ENCODE results near the gene LHPP.

The LHPP gene

GRCh38 chr10:124630551-124630950 is 168.9 kb downstream of the LHPP start:
- no peak for DNase-seq

GRCh38 chr10:124632064-124632531 is 170.5 kb downstream of the LHPP start:
- DNase-seq: peak; percentile 52

- DNase-seq: no peak
Observed at GRCh38 chr10:124632566-124632965, 170.9 kb downstream of the LHPP start.

- DNase-seq: no peak
Observed at GRCh38 chr10:124636271-124636995, 174.8 kb downstream of the LHPP start.

DNA sequence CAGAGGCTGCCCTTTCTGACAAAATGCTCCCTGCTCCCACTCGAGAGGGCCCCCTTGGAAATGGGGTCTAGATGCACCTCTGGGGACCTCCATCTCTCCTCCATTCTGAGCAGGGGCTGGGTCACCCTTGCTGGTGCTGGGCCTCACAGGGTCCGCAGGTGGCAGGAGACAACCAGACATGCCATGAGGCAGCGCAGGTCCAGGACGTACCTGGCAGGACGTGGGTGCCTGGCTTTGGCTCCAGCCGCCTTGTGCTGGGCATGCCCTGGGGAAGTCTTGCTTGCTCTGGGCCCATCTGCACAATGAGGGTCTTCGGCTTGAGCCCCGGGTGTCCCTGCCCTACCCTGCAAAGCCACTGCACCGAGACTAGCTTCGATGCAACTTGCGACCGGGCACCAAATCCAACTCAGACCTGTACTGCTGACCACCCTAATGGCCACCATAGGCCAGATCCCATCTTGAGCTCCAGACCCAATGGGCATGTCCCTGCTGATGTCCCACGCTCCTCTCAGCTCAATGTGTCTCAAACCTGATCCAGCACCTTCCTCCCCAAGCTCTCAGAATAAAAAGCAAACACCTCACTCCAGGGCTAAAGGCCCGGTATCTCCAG is 175.6 kb downstream of the LHPP start:
- DNase-seq: no peak

GRCh38 chr10:124637746-124638145 is 176.1 kb downstream of the LHPP start:
- no peak for DNase-seq

GRCh38 chr10:124639206-124639605 is 177.6 kb downstream of the LHPP start:
- no peak for DNase-seq

- DNase-seq: no peak
Observed at GRCh38 chr10:124639646-124640045, 178.0 kb downstream of the LHPP start.

DNA sequence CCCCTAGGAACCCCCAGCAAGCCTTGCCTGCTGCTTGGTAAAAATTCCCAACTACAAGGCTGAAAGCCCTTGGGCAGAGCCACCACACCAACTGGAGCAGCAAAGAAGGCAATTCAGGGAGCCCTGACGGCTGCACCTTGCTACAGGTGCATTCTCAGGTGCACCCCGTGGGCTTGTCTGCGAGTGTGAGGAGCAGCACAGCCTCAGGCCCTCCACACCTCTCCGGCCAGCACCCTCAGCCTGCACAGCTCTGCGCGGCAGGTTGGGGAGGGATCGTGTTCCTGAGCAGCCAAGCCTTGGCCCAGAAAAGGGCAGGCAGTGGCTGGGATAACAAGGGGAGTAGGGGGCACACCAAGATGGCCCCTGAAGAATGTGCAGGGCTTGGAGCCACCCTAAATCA is 178.4 kb downstream of the LHPP start:
- no peak for DNase-seq

DNA sequence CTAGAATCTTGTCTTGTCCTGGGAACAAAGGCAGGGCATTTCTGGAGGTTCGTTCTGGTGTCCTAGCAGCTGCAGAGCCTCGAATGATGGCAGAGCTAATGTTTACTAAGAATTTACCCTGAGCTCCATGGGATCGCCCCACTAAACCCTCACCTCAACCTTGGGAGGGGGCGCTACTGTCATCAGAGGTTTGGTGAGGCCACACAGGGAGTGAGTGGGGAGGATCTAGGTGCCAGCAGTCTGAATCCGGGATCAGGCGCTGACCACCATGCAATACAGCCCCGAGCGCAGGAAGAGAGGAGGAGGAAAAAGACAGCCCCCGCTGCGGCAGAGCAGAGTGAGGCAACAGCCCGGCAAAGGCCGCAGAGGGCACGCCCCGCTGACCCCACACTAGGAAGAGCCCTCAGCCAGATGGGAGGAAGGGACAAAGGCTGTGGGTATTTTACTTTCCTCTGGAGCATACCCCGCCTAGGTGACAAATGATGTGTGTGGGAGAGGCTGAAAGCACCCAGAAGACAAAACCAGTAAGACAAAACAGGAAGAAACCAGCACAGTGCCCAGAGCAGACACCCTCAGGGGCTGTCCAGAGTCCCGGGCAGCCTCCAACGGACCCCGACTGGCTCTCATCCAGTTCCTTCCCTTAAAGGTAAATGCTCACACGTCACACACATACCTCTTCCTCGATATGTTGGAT is 179.1 kb downstream of the LHPP start:
- DNase-seq: no peak

GRCh38 chr10:124641282-124642087 is 179.9 kb downstream of the LHPP start:
- DNase-seq: peak; percentile 12

GRCh38 chr10:124642088-124642710 is 180.6 kb downstream of the LHPP start:
- DNase-seq: peak; percentile 68

- peak; percentile 14 for DNase-seq
Observed at GRCh38 chr10:124643330-124644009, 181.8 kb downstream of the LHPP start.

DNA sequence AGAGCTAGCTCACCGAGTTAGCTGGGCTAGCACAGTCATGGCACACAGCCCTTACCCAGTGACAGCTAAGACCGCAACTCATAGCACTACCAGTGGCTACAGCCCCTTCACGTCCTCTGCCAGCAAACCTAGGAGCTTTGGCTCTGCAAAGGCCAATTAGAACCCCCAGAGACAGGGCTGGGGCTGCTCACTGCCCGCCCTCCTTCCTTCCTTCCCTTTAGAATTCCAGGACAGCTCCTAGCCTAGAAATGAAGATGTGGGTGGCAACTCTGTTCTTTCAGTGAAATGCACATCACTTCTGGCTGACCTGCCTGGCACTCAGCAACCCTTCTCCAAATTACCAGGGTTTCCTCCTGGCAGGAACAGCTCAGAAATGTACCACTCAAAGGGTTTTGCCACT is 182.6 kb downstream of the LHPP start:
- DNase-seq: no peak

- DNase-seq: no peak
Observed at GRCh38 chr10:124644771-124645415, 183.3 kb downstream of the LHPP start.

DNA sequence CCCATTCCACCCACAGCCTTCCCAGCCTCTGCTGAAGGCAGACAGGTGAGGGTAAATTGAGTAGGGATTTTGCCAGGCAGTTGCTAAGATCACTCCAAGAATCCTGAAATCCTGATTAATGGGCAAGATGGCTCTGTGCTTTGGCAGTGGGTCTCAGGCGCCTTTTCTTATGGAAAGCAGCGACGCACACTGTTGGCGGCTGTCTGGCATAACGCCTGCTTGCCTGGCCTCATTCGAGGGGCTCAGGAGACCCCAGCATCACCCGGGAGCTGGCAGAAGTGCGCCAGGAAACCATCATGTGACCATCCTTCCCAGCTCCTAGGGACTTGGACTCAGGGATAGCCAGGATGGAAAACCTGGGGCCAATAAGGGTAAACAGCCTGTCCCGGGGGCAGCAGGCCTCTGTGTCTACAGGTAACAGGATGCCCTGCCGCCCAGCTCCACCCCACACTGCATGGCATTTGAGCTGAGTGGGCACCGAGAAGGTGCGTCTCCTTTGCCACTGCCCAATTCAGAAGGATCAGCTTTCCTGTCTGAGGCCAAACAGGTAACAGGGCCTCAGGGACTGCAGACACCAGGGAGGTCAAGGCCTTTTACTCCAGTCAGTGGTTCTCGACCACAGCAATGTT is 184.0 kb downstream of the LHPP start:
- no peak for DNase-seq

GRCh38 chr10:124646483-124647352 is 185.1 kb downstream of the LHPP start:
- DNase-seq: no peak

DNA sequence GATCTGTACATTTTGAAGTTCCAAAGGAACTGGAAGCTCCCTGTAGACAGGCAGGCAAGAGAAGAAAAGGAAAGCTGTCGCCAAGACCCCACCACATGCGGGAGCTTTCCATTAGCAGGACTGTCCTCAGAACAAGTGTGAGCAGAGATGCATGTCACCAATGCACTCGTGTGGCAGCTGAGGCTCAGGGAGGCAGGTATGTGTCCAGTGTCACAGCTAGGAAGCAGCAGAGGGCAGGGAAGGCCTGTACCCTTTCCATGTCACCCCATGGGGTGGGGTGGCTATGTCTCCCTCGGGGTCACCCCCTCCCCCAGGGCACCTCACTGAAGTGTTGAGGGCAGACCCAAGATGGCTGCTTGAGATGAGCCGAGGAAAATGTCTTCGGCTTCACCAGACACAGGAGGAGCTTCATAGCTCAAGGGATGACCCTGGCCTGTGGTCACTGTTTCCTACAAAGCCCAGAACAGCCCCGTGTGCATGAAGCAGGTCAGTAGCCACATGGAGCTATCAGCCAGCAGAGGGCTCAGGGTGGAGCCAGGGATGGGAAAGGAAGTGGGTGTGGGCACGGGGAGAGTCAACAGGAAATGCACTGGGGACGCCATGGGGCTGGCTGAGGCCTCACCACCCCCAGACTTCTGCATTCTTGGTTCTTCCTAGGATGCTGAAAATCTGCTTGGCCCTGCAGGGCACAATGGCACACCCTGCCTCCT is 186.0 kb downstream of the LHPP start:
- no peak for DNase-seq

GRCh38 chr10:124648131-124648475 is 186.5 kb downstream of the LHPP start:
- no peak for DNase-seq

All from NCI-H1092 (cell line).